DOHH2 (cell line): ENCODE measurements around the gene NIPBL.

Experiments used
- H3F3A ChIP-seq: fragments of 200-600 bp; sonication (generic), shearing (Covaris generic); 2 replicates; pipeline ENCODE4 v1.6.0; 2016; ENCODE audit warnings: antibody characterized with exemption, mild to moderate bottlenecking; ENCODE audit not compliant: control insufficient read depth, insufficient read depth
- H3K27ac ChIP-seq: fragments of 200-600 bp; sonication (generic); 2 replicates; pipeline ENCODE4 v1.5.1; 2014; ENCODE audit warnings: low read depth, mild to moderate bottlenecking, low read length, moderate library complexity
- H3K27me3 ChIP-seq: fragments of 200-600 bp; sonication (generic); 2 replicates; pipeline ENCODE4 v1.6.1; 2014; ENCODE audit warnings: mild to moderate bottlenecking, low read length, mixed read lengths; ENCODE audit not compliant: control insufficient read depth
- H3K36me3 ChIP-seq: fragments of 200-600 bp; sonication (generic); 2 replicates; pipeline ENCODE4 v1.6.1; 2014; ENCODE audit warnings: mild to moderate bottlenecking, low read length, moderate library complexity, mixed read lengths; ENCODE audit not compliant: control insufficient read depth
- H3K4me1 ChIP-seq: fragments of 200-600 bp; sonication (generic); 2 replicates; pipeline ENCODE4 v1.6.1; 2014; ENCODE audit warnings: mild to moderate bottlenecking, low read length, mixed read lengths; ENCODE audit not compliant: control insufficient read depth
- H3K4me2 ChIP-seq: fragments of 200-600 bp; sonication (generic); 2 replicates; pipeline ENCODE4 v1.6.0; 2014; ENCODE audit warnings: mild to moderate bottlenecking, low read length, moderate library complexity
- H3K4me3 ChIP-seq: fragments of 200-600 bp; sonication (generic); 2 replicates; pipeline ENCODE4 v1.5.1; 2014; ENCODE audit warnings: mild to moderate bottlenecking, low read length, mixed read lengths
- H3K79me2 ChIP-seq: fragments of 200-600 bp; sonication (generic); 2 replicates; pipeline ENCODE4 v1.6.1; 2014; ENCODE audit warnings: mild to moderate bottlenecking, low read length, mixed read lengths; ENCODE audit not compliant: control insufficient read depth
- H3K9me2 ChIP-seq: fragments of 200-600 bp; sonication (generic); replicated peaks from 2 replicates; pipeline ENCODE4 v1.6.1; 2014; ENCODE audit warnings: mild to moderate bottlenecking, low read length, mixed read lengths; ENCODE audit not compliant: control insufficient read depth
- H3K9me3 ChIP-seq: fragments of 200-600 bp; sonication (generic); 2 replicates; pipeline ENCODE4 v1.6.1; 2014; ENCODE audit warnings: antibody characterized with exemption, low read length, mixed read lengths; ENCODE audit not compliant: control insufficient read depth, insufficient read depth
- H4K20me1 ChIP-seq: fragments of 200-600 bp; sonication (generic); 2 replicates; pipeline ENCODE4 v1.6.0; 2014; ENCODE audit warnings: low read depth, mild to moderate bottlenecking, antibody characterized with exemption, low read length, moderate library complexity; ENCODE audit not compliant: control insufficient read depth, insufficient read depth
- CTCF ChIP-seq: fragments of 200-600 bp; sonication (generic); IDR thresholded peaks from one replicate; pipeline ENCODE4 v1.5.1; 2014; ENCODE audit warnings: antibody characterized with exemption, mild to moderate bottlenecking, low read depth, low read length; ENCODE audit not compliant: poor library complexity, severe bottlenecking
- EZH2phosphoT487 ChIP-seq: fragments of 200-600 bp; sonication (generic); IDR thresholded peaks from 2 replicates; pipeline ENCODE4 v1.6.1; 2017; ENCODE audit warnings: borderline replicate concordance, mild to moderate bottlenecking, antibody characterized with exemption, low read length, moderate library complexity, mixed read lengths

NIPBL gene

DNA sequence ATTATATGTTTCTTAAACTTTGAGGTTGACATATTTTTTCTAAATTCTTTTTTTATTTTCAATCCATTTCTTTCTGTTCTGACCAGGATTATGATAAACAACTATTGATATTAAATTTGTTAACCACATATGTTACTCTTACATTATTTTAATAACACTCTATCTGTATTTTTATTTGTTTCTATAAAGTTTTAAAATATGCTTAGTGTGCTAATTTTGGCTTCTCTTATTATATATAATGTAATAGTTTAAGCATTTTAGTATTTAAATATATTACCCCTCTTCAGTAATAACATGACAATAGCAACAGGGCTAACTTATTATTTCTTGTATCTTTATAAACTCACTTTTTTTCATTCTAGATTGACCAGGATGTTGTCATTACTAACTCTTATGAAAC, 137.8 kb downstream of the NIPBL start:
- H3K4me1 ChIP-seq = no peaks in the 10 kb centered on the region

GRCh38 chr5:37015795-37016666, 139.5 kb downstream of the NIPBL start:
- Histone ChIP-seq H3K27me3 (no peaks in the 10 kb centered on the region), H3K79me2 (no peaks in the 10 kb centered on the region), H3K4me3 (no peak overlapping the region), H3K4me1 (no peaks in the 10 kb centered on the region), H3K9me2 (no peaks in the 10 kb centered on the region), H3K27ac (no peak overlapping the region), H4K20me1 (no peaks in the 10 kb centered on the region), H3F3A (no peaks in the 10 kb centered on the region), H3K36me3 (peaks cover 55% of the 10 kb centered on the region), H3K9me3 (no peaks in the 10 kb centered on the region), H3K4me2 (no peak overlapping the region)
- TF ChIP-seq EZH2phosphoT487 (no peak), CTCF (no peak)

More for the DNA sequence above, 137.8 kb downstream of the NIPBL start:
- Histone ChIP-seq H3K9me3 (no peaks in the 10 kb centered on the region), H3K79me2 (no peaks in the 10 kb centered on the region), H3F3A (no peaks in the 10 kb centered on the region), H3K27ac (no peak overlapping the region), H4K20me1 (no peaks in the 10 kb centered on the region), H3K4me3 (no peak overlapping the region), H3K27me3 (no peaks in the 10 kb centered on the region), H3K9me2 (no peaks in the 10 kb centered on the region), H3K4me2 (no peak overlapping the region), H3K36me3 (peaks cover 52% of the 10 kb centered on the region)
- no peak for TF ChIP-seq CTCF
- TF ChIP-seq EZH2phosphoT487 = no peak

GRCh38 chr5:37028910-37029309, 152.3 kb downstream of the NIPBL start:
- no peak overlapping the region for H3K4me3 ChIP-seq
- peaks cover 44% of the 10 kb centered on the region for H3K36me3 ChIP-seq
- H3K4me2 ChIP-seq = no peak overlapping the region
- H3K9me3 ChIP-seq = no peaks in the 10 kb centered on the region
- H3K27ac ChIP-seq = no peak overlapping the region
- H3F3A ChIP-seq = no peaks in the 10 kb centered on the region
- H3K4me1 ChIP-seq = no peaks in the 10 kb centered on the region
- H3K27me3 ChIP-seq = no peaks in the 10 kb centered on the region
- no peaks in the 10 kb centered on the region for H3K9me2 ChIP-seq
- TF ChIP-seq EZH2phosphoT487 (no peak), CTCF (no peak)
- H4K20me1 ChIP-seq = no peaks in the 10 kb centered on the region
- H3K79me2 ChIP-seq = no peaks in the 10 kb centered on the region
